Measurements from ENCODE around the gene KDM2B. TPM values are rescaled to one million over a fixed set of nuclear protein-coding genes. Genes with fewer than 3 reads are reported as not detected.
A peak's percentile ranks its signal among the peaks of the same experiment; 100 is the strongest.

Gene KDM2B
- total and polyA plus RNA-seq, 2 donors (not counting 1 experiment from before 2014, with no cell fraction given): 108 to 126 TPM

GRCh38 chr12:121592320-121592719 is 11.5 kb upstream of the KDM2B start:
- no peak overlapping the region for H3K27ac ChIP-seq (ENCODE audit: low read length in 2 of 2)
- H3K4me3 ChIP-seq (ENCODE audit: control extremely low read depth in 1 of 5, extremely low read depth in 1 of 5, insufficient read depth in 1 of 5, low read depth in 2 of 5, low read length in 4 of 5): no peak overlapping the region
- H3K9me3 ChIP-seq (ENCODE audit: control extremely low read depth in 1 of 3, control insufficient read depth in 2 of 3, insufficient read depth in 1 of 3, low read length in 2 of 3): peaks cover 0 to 6% (median 0%) of the 10 kb centered on the region in 3 donors
- ATAC-seq (ENCODE audit: low read depth) (no peak), DNase-seq (no peak)
- H3K4me1 ChIP-seq (ENCODE audit: control insufficient read depth in 2 of 2, insufficient read depth in 2 of 2, low read length in 2 of 2): peaks cover 26 to 37% of the 10 kb centered on the region in 2 donors
- H3K4me3 Mint-ChIP-seq: peak overlapping the region; percentile 38
- no peaks in the 10 kb centered on the region for H3K79me2 ChIP-seq (ENCODE audit: control insufficient read depth, insufficient read depth, low read length)
- no peaks in the 10 kb centered on the region for H4K20me1 ChIP-seq (ENCODE audit: control insufficient read depth, insufficient read depth, low read length, poor library complexity, severe bottlenecking)
- TF ChIP-seq CTCF (IDR thresholded peaks at IDR 0.05): no peak
- no peak for TF ChIP-seq EZH2 (IDR thresholded peaks at IDR 0.05; ENCODE audit: borderline replicate concordance, insufficient read depth, low read depth, low read length, poor library complexity, severe bottlenecking)
- peak overlapping the region; percentile 76 for H3K27ac Mint-ChIP-seq
- no peak overlapping the region for H2AFZ ChIP-seq (ENCODE audit: insufficient read depth, low read depth, low read length, poor library complexity, severe bottlenecking)
- POLR2A ChIA-PET: interaction anchor here (4.2 kb wide), 2 partner anchors 13 to 35 kb away, joined by 33 to 74 read pairs; partner anchors contain the start of gene KDM2B
- H3K9ac ChIP-seq (ENCODE audit: low read length): no peak overlapping the region
- intact Hi-C loops (cut with micrococcal nuclease): no loop called here
- H3K27me3 ChIP-seq (replicated peaks in 1 of 4; ENCODE audit: control extremely low read depth in 1 of 4, control insufficient read depth in 3 of 4, insufficient read depth in 4 of 4, low read length in 3 of 4): no peaks in the 10 kb centered on the region
- peaks cover 30% of the 10 kb centered on the region for H3K4me1 Mint-ChIP-seq
- H3K36me3 ChIP-seq (replicated peaks in 1 of 2; ENCODE audit: control extremely low read depth in 1 of 2, control insufficient read depth in 1 of 2, extremely low read depth in 1 of 2, insufficient read depth in 2 of 2, low read length in 1 of 2): no peaks in the 10 kb centered on the region
- no peaks in the 10 kb centered on the region for H3K27me3 Mint-ChIP-seq
- CTCF ChIA-PET: interaction anchor here (0.9 to 5.0 kb wide), 5 partner anchors 9 to 45 kb away, joined by 3 to 32 read pairs (median 13); partner anchors contain the start of gene ORAI1
- 93% methylated on average over 4 of the region's 4 CpGs for WGBS (ENCODE audit: insufficient coverage)
- H3K4me2 ChIP-seq (replicated peaks; ENCODE audit: low read depth, low read length, poor library complexity, severe bottlenecking): no peak overlapping the region
- H3K9me3 Mint-ChIP-seq (ENCODE audit: insufficient read depth): no peaks in the 10 kb centered on the region

- peaks cover 26 to 37% of the 10 kb centered on the region in 2 donors for H3K4me1 ChIP-seq (ENCODE audit: control insufficient read depth in 2 of 2, insufficient read depth in 2 of 2, low read length in 2 of 2)
- ChIA-PET POLR2A (interaction anchor here (0.5 to 4.2 kb wide), 11 partner anchors 11 to 141 kb away, joined by 3 to 74 read pairs (median 4); partner anchors contain the start of gene KDM2B), CTCF (interaction anchor here (0.7 to 5.0 kb wide), 9 partner anchors 11 to 890 kb away, joined by 3 to 32 read pairs (median 9); partner anchors contain the start of genes MORN3 and ORAI1)
- H3K9ac ChIP-seq (ENCODE audit: low read length): peak overlapping the region; percentile 72
- no peaks in the 10 kb centered on the region for H3K36me3 ChIP-seq (replicated peaks in 1 of 2; ENCODE audit: control extremely low read depth in 1 of 2, control insufficient read depth in 1 of 2, extremely low read depth in 1 of 2, insufficient read depth in 2 of 2, low read length in 1 of 2)
- H3K4me2 ChIP-seq (replicated peaks; ENCODE audit: low read depth, low read length, poor library complexity, severe bottlenecking): peak overlapping the region; percentile 90
- no peaks in the 10 kb centered on the region for H4K20me1 ChIP-seq (ENCODE audit: control insufficient read depth, insufficient read depth, low read length, poor library complexity, severe bottlenecking)
- DNase-seq (peak; percentile 82), ATAC-seq (ENCODE audit: low read depth) (peak; percentile 67)
- WGBS (ENCODE audit: insufficient coverage): 4% methylated on average over 5 of the region's 10 CpGs
- H3K79me2 ChIP-seq (ENCODE audit: control insufficient read depth, insufficient read depth, low read length): no peaks in the 10 kb centered on the region
- H3K4me3 ChIP-seq (ENCODE audit: control extremely low read depth in 1 of 5, extremely low read depth in 1 of 5, insufficient read depth in 1 of 5, low read depth in 2 of 5, low read length in 4 of 5): peak overlapping the region; percentile 15 to 61 (median 47)
- no peaks in the 10 kb centered on the region for H3K27me3 Mint-ChIP-seq
- peaks cover 0 to 6% (median 0%) of the 10 kb centered on the region in 3 donors for H3K9me3 ChIP-seq (ENCODE audit: control extremely low read depth in 1 of 3, control insufficient read depth in 2 of 3, insufficient read depth in 1 of 3, low read length in 2 of 3)
- peaks cover 34% of the 10 kb centered on the region for H3K4me1 Mint-ChIP-seq
- peak overlapping the region; percentile 96 to 99 for H3K27ac ChIP-seq (ENCODE audit: low read length in 2 of 2)
- H3K9me3 Mint-ChIP-seq (ENCODE audit: insufficient read depth): no peaks in the 10 kb centered on the region
- TF ChIP-seq CTCF (IDR thresholded peaks at IDR 0.05) (no peak), EZH2 (IDR thresholded peaks at IDR 0.05; ENCODE audit: borderline replicate concordance, insufficient read depth, low read depth, low read length, poor library complexity, severe bottlenecking) (no peak)
- peak overlapping the region; percentile 47 for H2AFZ ChIP-seq (ENCODE audit: insufficient read depth, low read depth, low read length, poor library complexity, severe bottlenecking)
- H3K4me3 Mint-ChIP-seq: peak overlapping the region; percentile 92
- H3K27me3 ChIP-seq (replicated peaks in 1 of 4; ENCODE audit: control extremely low read depth in 1 of 4, control insufficient read depth in 3 of 4, insufficient read depth in 4 of 4, low read length in 3 of 4): no peaks in the 10 kb centered on the region
- H3K27ac Mint-ChIP-seq: peak overlapping the region; percentile 100
- intact Hi-C loops (cut with micrococcal nuclease): loop anchor here (1.0 to 2.0 kb wide), 7 partner anchors 10 to 212 kb away; partner anchors contain the start of gene ORAI1
Observed at GRCh38 chr12:121590476-121591143, 9.8 kb upstream of the KDM2B start.
